Non-pigmented ciliary epithelial cell (primary cell): Measurements from ENCODE around the gene FAM210B.
"Not testable (repeated sequence)": the region's sequence is repeated elsewhere in the genome, so short reads cannot be mapped to it uniquely, and the experiment has no call there.

ENCODE experiments used
- DNase-seq: peaks from one replicate; pipeline ENCODE4 v3.0.0-alpha.2; 2010; ENCODE audit warnings: low read depth

FAM210B gene, protein sequence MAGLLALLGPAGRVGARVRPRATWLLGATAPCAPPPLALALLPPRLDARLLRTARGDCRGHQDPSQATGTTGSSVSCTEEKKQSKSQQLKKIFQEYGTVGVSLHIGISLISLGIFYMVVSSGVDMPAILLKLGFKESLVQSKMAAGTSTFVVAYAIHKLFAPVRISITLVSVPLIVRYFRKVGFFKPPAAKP

DNA sequence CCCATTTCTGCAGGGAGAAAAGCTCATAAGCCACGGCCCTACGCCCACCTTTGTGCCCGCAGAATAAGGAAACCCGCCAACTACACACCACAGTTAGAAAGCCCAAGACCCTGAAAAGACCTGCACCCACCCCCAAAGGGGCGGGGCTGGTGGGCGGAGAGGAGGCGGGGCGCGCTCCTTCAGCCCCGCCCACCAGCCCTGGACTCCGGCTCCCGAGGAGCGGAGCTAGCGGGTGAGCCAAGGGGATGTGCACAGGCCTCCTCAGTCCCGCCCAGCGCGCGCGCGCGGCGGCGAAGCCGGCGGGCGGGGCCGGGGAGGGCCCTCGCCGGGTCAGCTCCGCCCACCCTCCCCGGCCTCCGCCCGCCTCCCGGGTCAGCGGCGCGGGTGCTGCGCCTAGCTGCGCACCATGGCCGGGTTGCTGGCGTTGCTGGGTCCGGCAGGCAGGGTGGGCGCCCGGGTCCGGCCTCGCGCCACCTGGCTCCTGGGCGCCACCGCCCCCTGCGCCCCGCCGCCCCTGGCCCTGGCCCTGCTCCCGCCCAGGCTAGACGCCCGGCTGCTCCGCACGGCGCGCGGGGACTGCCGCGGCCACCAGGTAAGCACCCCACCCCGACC is at the start of gene FAM210B:
TSS of gene FAM210B (plus strand) at position 375 of the 612 bp plus-strand sequence. CDS start at position 407, 32 bp downstream.
- no peak for DNase-seq

DNA sequence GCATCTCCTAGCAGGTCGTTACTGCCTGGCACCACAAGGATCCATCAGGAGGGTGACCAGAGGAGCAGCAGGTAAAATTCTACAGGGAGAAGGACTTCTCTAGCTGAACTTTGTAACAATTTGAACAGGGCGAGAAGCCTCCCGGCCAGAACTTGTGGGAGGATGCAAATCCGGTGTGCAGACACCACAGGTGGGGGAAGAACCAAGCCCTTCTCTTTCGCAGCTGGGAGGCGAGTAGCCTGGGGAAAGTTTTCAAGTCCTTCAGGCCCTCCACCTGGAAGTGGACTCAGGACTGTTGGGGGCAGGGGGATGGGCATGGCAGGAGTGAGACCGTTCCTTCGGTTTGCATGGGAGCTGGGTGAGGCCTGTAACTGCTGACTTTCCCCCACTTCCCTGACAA is 42.7 kb upstream of the FAM210B start:
- no peak for DNase-seq

DNA sequence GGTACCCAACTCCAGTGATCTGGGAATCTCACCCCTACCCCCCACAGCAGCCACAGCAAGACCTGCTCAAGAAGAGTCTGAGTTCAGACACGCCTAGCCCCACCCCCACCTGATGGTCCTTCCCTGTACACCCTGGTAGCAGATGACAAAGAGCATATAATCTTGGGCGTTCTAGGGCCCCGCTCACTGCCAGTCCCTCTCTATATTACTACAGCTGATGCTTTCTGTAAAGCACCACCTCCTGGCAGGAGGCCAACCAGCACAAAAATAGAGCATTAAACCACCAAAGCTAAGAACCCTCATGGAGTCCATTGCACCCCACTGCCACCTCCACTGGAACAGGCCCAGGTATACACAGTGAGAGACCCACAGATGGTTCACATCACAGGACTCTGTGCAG is 42.3 kb upstream of the FAM210B start:
- no peak for DNase-seq

DNA sequence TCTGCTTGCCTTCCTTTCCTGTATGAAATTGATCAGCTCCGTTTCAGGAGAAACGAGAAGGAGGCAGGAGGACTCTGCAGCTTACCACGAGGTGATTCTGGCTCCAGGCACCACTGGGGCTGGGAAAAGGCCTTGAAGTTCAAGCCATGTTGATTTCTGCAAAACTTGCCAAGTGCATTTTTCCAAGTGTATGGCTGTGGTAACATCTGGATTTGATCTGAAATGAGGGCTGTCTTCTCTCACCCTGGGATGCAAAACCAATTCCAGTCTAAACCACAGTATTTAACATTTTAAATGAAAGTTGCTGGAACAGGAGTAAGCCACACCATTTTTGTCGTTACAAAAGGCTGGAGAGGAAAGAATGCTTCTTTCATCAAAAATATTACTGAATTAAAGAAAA is 36.1 kb upstream of the FAM210B start:
- no peak for DNase-seq

DNA sequence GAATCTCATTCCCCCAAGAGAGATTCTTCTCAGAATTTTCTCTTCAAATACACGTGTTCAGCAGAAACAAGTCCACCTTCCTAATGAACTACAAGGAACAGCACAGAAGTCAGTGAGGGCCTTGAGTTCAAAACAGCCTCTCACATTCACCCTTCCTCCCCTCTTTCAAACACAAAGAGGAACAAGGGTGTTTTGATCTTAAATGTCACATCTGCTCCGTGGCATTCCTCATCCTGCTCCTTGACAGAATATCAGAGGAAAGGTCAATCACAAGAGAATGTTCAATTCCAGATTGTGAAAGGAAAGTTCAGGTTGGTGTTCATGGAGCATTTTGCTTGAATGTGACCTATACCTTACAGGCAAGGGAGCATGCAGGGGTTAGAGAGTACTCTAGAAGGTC is 35.6 kb upstream of the FAM210B start:
- DNase-seq: no peak

DNA sequence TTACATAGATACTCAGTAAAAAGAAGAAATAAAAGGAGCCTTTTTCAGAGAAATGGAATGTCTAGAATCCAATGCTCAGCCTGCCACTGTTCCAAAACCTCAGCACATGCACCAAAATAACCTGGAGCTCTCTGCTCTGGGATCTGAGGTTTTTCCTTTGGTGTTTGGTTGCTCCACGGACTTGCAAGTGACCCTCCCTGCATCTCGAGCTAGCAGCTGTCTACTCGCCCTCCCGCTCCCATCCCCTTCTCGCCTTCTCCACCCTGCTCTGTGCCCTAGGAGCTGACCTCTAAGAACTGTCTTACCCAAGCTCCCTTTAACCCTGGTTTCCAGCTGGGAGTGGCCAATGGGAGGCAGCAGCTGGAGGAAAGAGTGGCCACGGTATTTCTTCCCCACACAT is 35.1 kb upstream of the FAM210B start:
- DNase-seq: no peak

DNA sequence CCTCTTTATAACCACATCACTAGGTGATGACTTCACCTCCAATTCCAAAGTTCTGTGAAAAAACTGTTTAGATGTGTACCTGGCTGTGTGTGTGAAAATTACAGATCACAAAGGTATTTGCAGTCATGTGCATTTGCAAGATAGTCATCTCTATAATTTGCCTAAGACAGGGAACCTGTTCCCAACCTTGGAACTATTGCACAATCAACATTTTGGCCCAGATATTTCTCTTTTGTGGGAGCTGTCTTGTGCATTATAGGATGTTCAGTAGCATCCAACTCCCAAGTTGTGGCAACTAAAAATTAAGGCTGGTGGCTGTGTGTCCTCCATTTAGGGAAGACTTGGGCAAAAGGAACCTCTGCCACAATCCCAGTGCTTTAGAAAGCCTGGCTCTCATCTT is 34.0 kb upstream of the FAM210B start:
- no peak for DNase-seq

DNA sequence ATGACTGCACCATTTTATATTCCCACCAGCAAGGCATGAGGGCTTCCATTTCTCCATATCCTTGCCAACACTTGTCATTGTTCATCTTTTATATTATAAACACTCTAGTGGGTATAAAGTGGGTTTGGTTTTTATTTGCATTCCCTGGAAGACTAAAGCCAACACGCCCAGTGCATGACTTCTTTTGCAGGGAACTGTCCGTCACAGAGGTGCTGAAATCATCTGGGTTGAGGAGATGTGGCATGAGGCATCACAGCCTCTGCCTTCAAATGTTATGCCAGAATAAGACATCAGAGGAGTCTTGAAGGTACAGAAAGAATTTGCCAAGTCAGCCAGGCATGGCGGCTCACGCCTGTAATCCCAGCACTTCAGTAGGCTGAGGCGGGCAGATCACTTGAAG is 29.9 kb upstream of the FAM210B start:
- DNase-seq: no peak

DNA sequence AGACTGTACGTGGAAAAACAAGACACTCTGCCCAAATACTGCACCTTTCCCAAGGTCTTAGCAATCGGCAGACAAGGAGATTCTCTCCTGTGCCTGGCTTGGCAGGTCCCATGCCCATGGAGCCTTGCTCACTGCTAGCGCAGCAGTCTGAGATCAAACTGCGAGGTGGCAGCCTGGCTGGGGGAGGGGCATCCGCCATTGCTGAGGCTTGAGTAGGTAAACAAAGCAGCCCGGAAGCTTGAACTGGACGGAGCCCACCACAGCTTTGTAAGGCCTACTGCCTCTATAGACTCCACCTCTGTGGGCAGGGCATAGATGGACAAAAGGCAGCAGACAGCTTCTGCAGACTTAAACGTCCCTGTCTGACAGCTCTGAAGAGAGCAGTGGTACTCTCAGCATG is 22.1 kb upstream of the FAM210B start:
- DNase-seq: not testable (repeated sequence)

DNA sequence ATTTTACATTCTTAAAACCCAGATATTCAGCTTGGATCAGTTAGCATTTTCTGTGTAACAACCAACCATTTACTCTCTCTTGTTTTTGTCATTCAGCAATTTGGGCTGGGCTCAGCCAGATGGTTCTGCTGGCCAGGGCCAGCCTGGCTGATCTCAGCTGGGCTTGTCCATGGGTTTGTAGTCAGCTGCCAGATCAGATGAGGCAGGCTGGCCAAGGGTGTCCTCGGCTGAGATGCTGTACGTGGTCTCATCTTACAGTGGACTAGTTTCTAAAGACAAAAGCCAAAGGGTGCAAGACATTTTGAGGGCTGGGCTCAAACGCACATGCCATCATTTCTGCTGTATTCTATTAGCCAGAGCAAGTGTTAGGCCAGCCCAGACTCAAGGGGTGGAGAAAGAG is 16.0 kb upstream of the FAM210B start:
- no peak for DNase-seq

DNA sequence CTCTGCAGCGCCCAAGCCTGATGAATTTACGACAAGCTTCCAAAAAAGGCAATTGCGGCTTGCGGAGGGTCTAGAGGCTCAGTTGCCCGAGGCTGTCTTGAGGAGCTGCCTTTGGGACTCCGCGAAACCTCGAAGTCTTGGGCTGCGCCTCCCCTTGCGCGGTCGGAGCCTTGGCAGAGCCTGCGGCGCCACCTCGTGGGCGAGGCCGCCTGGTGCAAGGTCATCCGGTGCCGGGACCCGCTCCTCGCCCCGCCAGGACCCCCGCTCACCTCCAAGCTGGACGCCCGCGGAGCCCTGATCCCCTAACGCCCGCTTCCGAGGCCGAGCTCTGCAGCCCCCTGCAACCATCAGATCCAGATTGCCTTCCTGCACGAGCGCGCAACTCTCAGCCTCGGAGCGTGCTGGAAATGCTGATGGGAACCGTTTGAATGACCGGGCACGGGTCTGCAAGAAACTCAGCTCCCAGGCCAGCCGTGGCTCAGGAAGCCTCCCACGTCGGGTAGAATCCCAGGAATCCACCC is 14.9 kb upstream of the FAM210B start:
- DNase-seq: no peak

DNA sequence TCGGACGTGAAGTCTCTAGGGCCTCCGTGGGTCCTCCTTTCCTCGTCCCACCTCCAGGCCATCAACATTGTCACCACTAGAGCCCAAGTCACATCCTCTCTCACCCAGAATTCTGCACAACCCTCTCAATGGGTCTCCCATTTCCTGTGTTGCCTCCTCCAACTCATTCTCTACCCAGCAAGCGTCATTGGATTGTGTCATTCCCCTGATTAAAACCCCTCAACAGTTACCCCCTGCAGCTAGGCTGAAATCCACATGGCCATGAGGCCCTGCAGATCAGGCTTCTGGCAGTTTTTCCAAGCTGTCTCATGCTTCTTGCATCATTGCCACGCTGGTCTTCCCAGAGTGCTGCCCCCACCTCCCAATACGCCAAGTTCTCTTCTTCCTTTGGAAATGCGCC is 12.9 kb upstream of the FAM210B start:
- DNase-seq: no peak

DNA sequence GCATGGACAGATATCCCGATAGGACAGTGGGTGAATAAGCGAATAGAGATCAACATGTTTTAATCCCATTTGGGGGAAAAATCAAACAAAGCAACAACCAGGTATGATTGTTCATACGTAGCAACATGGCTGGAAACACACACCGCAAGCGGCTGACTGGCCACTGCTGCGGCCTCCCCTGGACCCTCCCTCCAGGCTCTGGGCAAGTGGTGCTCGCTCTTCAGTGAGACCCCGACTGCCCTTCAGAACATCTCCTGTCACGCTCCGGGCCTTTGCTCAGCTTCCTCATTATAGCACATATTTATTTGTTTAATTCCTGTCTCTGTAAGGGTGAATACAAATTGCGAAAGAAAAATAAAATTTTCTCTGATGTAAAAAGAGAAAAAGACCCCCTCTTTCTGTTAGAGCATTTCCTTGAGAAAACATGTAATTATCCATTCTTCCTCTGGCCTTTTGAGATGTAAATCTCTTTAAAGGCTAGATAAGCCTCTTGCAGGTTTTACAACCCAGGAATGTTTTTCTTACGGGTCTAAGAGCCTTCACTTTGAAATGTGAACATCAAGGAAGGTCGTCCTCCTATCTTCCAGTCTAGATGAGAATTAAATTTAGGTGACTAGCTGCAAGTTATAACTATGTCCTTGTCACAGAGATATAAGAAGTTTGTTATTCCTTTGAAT is 11.0 kb upstream of the FAM210B start:
- no peak for DNase-seq

DNA sequence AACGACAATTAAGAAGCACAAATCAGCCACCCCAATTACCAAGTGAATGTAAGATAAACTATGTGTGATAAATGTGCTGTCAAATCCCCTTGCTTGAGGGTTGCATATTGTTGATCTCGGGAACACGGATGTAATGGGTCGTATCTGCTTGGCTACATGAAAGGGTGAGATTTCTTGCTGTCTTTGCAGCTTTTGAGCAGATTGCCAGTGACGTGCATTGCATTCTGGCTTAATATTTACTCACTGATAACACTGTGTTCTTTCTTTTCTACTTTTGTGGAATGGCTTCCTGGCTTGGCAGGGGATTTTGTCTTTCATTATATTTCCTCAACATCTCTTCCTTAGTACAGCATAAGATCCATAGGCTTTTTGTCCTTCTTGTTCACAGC is 10.5 kb upstream of the FAM210B start:
- DNase-seq: no peak

DNA sequence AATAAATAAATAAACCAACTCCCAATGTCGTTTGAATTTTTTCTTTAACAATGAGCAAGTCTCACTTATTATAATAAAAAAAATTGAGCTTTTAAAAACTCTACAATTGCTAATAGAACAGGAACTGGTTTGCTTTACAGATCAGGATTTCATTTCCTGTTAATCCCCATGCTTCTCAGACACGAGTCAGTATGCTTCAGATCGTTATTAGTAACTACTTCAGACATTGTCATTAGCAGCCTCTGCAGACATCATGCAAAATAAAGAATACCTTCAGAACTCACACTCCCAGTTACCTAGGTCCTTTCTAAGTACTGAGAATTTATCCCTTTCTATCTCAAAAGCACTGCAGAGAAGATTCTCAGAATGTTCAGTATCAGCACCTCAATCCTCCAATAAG is 10.0 kb upstream of the FAM210B start:
- no peak for DNase-seq

DNA sequence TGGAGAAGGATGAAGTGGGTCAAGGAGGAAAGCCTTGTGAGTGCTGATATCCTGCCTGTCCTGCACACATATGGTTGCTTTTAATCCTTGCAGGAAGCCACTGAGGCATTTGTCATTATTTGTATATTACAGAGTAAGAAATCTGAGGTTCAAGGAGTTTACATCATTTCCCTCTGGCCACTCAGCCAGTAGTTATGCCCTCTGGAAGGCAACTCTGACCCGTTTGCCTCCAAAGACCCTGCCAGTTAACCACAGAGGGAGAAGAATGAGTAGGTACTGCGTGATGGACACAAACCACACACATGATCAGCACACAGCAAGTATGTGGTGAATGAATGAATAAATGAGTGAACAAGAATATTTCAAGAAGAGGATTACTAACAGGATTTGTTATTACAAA is 7.9 kb upstream of the FAM210B start:
- DNase-seq: no peak

DNA sequence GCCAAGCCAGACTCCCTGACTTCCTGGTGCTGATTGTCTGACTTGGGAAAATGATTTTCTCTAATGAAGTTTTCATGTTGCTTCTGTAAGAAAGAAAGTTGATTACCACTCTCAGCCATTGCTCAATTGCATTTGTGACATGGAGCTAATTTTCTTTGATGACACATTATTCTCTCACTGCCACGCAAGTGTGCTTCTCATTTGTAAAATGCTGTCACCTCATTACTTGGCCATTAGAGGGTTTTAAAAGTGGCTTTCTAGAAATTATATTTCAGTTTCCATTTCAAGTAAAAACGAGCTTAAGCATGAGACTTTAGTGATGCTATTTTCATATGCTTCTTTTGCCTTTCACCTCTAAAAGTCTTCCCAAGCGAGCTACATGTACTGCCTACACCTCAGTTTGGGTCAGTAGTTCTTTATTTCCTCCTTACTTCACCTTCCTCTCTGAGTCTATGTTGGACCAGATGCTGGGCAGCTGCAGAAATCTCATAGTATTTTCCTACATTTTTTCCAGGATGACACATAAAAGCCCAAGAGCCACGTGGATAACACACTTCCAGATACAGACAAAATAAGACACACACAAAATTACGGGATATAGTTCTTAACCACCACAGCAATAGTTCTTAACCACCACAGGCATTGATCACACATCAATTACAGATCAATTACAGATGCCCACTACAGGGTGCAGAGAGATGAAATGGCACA is 6.3 kb upstream of the FAM210B start:
- no peak for DNase-seq

DNA sequence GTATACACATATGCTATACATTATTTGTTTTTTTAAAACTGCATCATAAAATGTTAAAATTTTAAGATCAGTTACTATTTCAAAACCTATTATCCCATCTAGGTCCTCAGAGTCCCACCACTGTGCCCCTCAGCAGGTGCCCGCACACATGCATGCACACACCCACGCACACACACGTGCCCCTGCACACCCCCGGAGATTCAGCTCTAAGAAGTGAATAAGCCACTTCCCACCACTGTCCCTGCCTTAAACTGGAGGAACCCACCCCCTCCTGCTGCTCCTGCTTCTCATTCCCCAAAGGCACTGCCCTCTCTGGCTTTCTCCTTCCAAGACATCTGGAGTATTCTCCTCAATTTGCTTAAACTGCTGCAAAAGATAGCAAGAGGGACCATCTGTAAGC is 5.4 kb upstream of the FAM210B start:
- DNase-seq: no peak

DNA sequence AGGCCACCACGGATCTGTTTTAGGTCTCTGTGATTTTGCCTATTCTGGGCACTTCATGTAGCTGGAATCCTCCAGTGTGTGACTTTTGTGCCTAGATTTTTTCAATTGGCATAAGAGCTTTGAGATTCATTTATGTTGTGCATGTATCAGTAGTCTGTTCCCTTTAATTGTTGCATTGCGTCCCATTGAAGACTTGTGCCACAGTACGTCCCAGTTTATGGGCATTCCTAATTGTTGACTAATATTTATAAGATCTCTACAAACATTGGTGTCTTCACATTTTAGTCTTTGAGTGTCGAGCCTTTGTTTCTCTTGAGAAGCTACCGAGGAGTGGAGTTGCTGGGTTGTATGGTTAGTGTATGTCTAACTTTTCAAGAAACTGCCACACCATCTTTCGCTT is 704 bp upstream of the FAM210B start:
- DNase-seq: no peak

DNA sequence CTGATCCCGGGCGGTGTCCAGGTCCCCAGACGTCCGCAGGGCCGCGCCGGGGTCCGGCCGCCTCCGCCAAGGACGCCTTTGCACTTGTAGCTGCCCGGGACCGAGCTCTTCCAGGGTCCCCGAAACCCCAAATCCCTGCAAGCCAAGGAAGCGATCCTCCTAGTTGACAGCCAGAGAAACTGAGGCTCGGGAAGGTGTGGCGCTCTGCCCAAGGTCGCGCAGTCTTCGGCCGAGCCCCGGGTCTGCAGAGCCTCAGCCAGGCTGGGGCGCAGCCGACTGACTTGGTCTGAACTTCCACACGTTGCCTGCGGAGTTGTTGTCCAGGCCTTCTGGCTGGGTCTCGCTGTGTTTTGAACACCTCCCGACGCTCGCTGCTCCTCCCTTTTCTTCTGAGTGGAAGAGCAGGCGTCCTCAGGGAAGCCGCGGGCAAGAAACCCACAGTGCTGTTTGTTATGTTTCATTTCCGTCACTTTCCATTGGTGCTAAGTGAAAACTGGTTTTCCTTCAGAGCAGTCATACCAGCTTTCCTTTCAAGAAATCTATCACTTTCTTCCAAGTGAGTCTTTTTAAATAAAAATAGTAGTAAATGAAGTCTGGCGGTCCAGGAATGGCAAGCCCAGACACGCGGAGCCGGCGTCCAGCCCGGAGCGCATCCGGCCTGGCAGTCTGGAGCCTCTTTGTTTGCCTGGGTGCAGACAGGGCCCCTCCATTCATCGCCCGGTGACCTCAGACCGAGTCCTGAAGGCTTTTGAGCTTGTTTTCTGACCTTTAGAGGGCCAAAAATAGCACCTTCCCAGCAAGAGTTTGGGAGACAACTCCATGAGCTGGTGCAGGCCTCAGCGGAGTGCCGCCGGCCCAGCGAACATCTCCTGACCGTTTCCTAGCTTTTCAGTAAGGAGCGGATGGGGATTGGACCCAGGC is 698 bp downstream of the FAM210B start:
- no peak for DNase-seq

DNA sequence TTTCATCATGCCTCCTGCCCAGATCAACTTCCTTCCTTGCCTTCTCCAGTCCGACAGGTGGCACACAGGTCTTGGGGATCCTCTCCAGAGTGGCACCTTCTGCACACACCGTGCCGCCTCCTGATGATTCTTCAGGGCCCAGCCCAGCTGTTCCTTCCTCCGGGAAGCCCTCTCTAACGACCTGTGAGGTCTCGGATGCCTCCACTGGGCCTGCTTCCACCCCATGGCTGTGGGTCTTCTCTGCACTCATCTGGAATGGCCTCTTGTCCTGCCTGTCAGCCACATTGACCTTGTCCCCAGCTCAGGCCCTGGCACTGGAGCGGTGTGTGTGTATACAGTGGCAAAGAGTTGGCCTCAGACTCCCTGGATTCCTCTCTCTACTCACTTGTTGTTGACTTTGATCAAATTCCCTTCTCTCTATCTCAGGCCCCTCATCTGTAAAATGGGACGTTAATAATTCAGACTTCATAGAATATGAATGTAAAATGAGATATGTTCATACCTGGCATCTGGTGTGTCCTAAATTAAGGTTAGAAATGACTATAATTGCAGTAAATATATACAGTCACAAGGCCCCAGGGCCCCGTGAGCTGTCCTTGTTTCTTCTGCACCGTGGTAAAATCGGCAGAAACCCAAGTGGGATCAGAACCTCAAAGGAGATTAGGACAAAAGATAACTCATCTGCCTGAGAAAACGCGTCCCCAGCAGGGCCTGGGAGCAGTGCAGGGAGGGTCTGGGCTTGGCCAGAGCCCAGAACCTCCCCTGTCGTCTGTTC is 1.5 kb downstream of the FAM210B start:
- DNase-seq: no peak
